K562 (cell line): ENCODE data around the gene MCCC2. TPM values are rescaled to one million over a fixed set of nuclear protein-coding genes. Genes with fewer than 3 reads are reported as not detected.

Experiments
- ARHGAP35 ChIP-seq: fragments of 450-650 bp; IDR thresholded peaks from 2 replicates; pipeline ENCODE4 v1.6.1; 2018; ENCODE audit not compliant: partially characterized antibody
- CXXC5 ChIP-seq: fragments of 250-450 bp; sonication (Bioruptor Pico); IDR thresholded peaks from 2 replicates; pipeline ENCODE4 v1.8.0; 2022; ENCODE audit warnings: inconsistent platforms, mild to moderate bottlenecking, moderate library complexity
- HNRNPH1 ChIP-seq: fragments of 200-400 bp; formaldehyde crosslinking; optimal IDR thresholded peaks from 2 replicates; pipeline ENCODE3; 2017; ENCODE audit warnings: low read depth, mild to moderate bottlenecking, low read length, moderate library complexity
- KAT2B ChIP-seq: IDR thresholded peaks from one replicate; pipeline ENCODE4 v1.6.1; 2012; ENCODE audit warnings: low read depth, mild to moderate bottlenecking, control low read depth, inconsistent platforms, low read length, moderate library complexity
- KAT7 ChIP-seq: sonication (generic); formaldehyde crosslinking; IDR thresholded peaks from 2 replicates; pipeline ENCODE4 v1.8.0; 2022; ENCODE audit warnings: missing genetic modification reagents, mild to moderate bottlenecking, borderline replicate concordance
- MED1 ChIP-seq: sonication (generic); formaldehyde crosslinking; IDR thresholded peaks from 2 replicates; pipeline ENCODE4 v1.8.1; 2023; ENCODE audit warnings: missing genetic modification reagents, borderline replicate concordance
- PYGO2 ChIP-seq: fragments of 450-650 bp; IDR thresholded peaks from 2 replicates; pipeline ENCODE4 v1.6.1; 2016; ENCODE audit warnings: mild to moderate bottlenecking, missing genetic modification characterization, moderate library complexity, missing compliant biosample characterization
- TCF3 ChIP-seq: sonication (generic); formaldehyde crosslinking; IDR thresholded peaks from 2 replicates; pipeline ENCODE4 v1.4.0; 2020; ENCODE audit warnings: mild to moderate bottlenecking, missing genetic modification reagents
- TSHZ1 ChIP-seq: fragments of 250-450 bp; sonication (Bioruptor Pico); IDR thresholded peaks from 2 replicates; pipeline ENCODE4 v1.4.0; 2020; ENCODE audit warnings: mild to moderate bottlenecking, moderate library complexity
- U2AF1 ChIP-seq: fragments of 200-400 bp; formaldehyde crosslinking; optimal IDR thresholded peaks from 2 replicates; pipeline ENCODE3; 2017; ENCODE audit warnings: mild to moderate bottlenecking, low read depth, low read length, moderate library complexity
- XRCC3 ChIP-seq: fragments of 450-650 bp; IDR thresholded peaks from 2 replicates; pipeline ENCODE4 v1.6.1; 2017; ENCODE audit warnings: mild to moderate bottlenecking, moderate library complexity
- ZNF263 ChIP-seq: sonication (generic); formaldehyde crosslinking; IDR thresholded peaks from 2 replicates; pipeline ENCODE4 v1.8.0; 2022; ENCODE audit warnings: mild to moderate bottlenecking, missing genetic modification reagents, borderline replicate concordance
- polyA plus RNA-seq, 8 experiments: library from polyadenylated mRNA; depleted of rRNA in 4 of 8; stranded (reverse) in 5 of 8; unstranded in 3 of 8; fragments of >200 nt; fragmentation: Nextera tagmentation in 2 of 8; fragmentation: Illumina TruSeq in 1 of 8; extraction: Ambion mirVana in 2 of 8; extraction: Trizol in 1 of 8; gene quantifications; 2 replicates each; pipeline versions ENCODE4 v1.2.1 to v1.2.3, GENCODE V29; 2011 to 2014; ENCODE audit warnings: inconsistent platforms in 1 of 8, missing spikeins in 1 of 8
- total RNA-seq, 7 experiments: library from RNA; depleted of rRNA in 6 of 7; stranded (reverse); fragments of >200 nt in 6 of 7; fragmentation: Illumina TruSeq in 2 of 7; extraction: Trizol in 2 of 7; gene quantifications; 2 replicates each; pipeline versions ENCODE4 v1.2.1 to v1.2.3, GENCODE V29; 2011 to 2021; ENCODE audit warnings: low replicate concordance in 1 of 7
- TF ChIP-seq, protein P1 (sequence below), 2 experiments: fragments of 450-650 bp in 1 of 2; sonication (generic) in 1 of 2; formaldehyde crosslinking in 1 of 2; IDR thresholded peaks in 1 of 2; conservative IDR thresholded peaks in 1 of 2; 2 replicates each; pipeline versions ENCODE4 v1.6.1 to v1.8.1; 2016 to 2023; ENCODE audit warnings: mild to moderate bottlenecking in 2 of 2, moderate library complexity in 2 of 2, inconsistent platforms in 1 of 2, missing genetic modification reagents in 1 of 2
- TF ChIP-seq, protein P2 (sequence below): sonication (generic); formaldehyde crosslinking; IDR thresholded peaks from 2 replicates; pipeline ENCODE4 v1.8.0; 2022; ENCODE audit warnings: mild to moderate bottlenecking, low read depth, missing genetic modification reagents
- TF ChIP-seq, protein P3 (sequence below): IDR thresholded peaks from 2 replicates; pipeline ENCODE4 v1.6.1; 2012; ENCODE audit warnings: low read depth, low read length, improper control_type of control experiment, borderline replicate concordance
- TF ChIP-seq, protein P4 (sequence below): sonication (generic); formaldehyde crosslinking; IDR thresholded peaks from 2 replicates; pipeline ENCODE4 v1.4.0; 2020; ENCODE audit warnings: mild to moderate bottlenecking, missing genetic modification reagents

MCCC2 gene
- total and polyA plus RNA-seq, 9 of the 15 experiments (the other 6 are each of a cell fraction or from before 2014, with no cell fraction given): 17.1 to 77.9 (median 52.5) TPM

- TF ChIP-seq, protein P1, sequence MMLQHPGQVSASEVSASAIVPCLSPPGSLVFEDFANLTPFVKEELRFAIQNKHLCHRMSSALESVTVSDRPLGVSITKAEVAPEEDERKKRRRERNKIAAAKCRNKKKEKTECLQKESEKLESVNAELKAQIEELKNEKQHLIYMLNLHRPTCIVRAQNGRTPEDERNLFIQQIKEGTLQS (IDR thresholded peaks at IDR 0.05): no peak; the same call in 1 of the 2 replicates
- TF ChIP-seq, protein P1 (CRISPR knock-in tag; conservative IDR thresholded peaks at IDR 0.05): no peak
- TF ChIP-seq, protein P2, sequence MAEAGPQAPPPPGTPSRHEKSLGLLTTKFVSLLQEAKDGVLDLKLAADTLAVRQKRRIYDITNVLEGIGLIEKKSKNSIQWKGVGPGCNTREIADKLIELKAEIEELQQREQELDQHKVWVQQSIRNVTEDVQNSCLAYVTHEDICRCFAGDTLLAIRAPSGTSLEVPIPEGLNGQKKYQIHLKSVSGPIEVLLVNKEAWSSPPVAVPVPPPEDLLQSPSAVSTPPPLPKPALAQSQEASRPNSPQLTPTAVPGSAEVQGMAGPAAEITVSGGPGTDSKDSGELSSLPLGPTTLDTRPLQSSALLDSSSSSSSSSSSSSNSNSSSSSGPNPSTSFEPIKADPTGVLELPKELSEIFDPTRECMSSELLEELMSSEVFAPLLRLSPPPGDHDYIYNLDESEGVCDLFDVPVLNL (CRISPR knock-in tag): no peak
- TF ChIP-seq CXXC5 (CRISPR knock-in tag) (peak; percentile 77), ZNF263 (CRISPR knock-in tag) (0 out of 2 replicates have a peak, but pooled peaks have one; percentile 3), TCF3 (CRISPR knock-in tag) (no peak), KAT7 (CRISPR knock-in tag) (0 out of 2 replicates have a peak, but pooled peaks have one; percentile 24), MED1 (CRISPR knock-in tag) (no peak), U2AF1 (no peak), XRCC3 (no peak), PYGO2 (tag) (no peak), KAT2B (no peak), TSHZ1 (CRISPR knock-in tag) (no peak), HNRNPH1 (no peak), ARHGAP35 (no peak)
- TF ChIP-seq, protein P3, sequence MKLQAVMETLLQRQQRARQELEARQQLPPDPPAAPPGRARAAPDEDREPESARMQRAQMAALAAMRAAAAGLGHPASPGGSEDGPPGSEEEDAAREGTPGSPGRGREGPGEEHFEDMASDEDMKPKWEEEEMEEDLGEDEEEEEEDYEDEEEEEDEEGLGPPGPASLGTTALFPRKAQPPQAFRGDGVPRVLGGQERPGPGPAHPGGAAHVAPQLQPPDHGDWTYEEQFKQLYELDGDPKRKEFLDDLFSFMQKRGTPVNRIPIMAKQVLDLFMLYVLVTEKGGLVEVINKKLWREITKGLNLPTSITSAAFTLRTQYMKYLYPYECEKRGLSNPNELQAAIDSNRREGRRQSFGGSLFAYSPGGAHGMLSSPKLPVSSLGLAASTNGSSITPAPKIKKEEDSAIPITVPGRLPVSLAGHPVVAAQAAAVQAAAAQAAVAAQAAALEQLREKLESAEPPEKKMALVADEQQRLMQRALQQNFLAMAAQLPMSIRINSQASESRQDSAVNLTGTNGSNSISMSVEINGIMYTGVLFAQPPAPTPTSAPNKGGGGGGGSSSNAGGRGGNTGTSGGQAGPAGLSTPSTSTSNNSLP: no peak
- TF ChIP-seq, protein P4, sequence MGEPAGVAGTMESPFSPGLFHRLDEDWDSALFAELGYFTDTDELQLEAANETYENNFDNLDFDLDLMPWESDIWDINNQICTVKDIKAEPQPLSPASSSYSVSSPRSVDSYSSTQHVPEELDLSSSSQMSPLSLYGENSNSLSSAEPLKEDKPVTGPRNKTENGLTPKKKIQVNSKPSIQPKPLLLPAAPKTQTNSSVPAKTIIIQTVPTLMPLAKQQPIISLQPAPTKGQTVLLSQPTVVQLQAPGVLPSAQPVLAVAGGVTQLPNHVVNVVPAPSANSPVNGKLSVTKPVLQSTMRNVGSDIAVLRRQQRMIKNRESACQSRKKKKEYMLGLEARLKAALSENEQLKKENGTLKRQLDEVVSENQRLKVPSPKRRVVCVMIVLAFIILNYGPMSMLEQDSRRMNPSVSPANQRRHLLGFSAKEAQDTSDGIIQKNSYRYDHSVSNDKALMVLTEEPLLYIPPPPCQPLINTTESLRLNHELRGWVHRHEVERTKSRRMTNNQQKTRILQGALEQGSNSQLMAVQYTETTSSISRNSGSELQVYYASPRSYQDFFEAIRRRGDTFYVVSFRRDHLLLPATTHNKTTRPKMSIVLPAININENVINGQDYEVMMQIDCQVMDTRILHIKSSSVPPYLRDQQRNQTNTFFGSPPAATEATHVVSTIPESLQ (CRISPR knock-in tag): no peak
These were observed at the start of gene MCCC2 (continued) for GRCh38 chr5:71586941-71587765.
